Measurements from ENCODE around the gene F12. TPM values are rescaled to one million over a fixed set of nuclear protein-coding genes. Genes with fewer than 3 reads are reported as not detected.

Gene F12
- total RNA-seq, 1 donor from 2014 or later = 4.7 TPM

DNA sequence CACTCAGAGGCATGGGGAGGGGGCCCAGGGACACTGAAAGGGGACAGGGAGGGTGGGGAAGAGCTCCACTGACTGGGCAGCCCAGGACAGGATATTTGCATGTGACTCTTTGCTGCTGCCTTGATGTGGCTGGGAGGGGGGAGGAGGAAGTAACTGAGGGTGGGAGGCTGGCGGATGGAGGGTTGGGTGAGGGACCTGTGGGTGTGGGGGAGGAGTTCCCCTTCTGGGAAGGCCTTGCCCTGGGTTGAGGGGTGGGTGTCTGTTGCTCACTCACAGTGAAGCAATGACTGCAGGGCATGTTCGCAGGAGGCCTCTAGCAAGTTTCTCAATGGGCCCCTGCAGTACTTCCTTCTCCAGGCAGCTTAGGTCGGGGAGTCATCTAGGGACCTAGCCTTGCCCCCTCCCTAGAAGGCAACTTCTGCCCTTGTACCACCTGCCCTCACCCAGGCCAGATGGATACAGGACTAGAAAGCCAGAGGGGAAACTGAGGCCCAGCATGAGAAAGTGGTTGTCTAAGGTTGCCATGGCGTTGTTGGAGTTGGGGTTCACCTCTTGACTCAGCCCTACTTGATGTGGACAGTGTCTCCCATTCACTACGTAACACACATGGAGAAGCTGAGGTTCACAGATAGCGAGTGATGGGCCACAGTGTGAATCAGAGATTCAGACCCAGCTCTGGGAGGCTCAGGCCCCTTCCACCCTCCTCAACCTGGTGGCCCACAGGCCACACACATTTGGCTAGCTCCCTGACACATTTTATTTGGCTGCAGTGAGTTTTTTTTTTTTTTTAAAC is 20.1 kb upstream of the F12 start:
- Mint-ChIP-seq H3K9me3 (ENCODE audit: low read depth) (no peaks in the 10 kb centered on the region), H3K27ac (peak overlapping the region; percentile 56), H3K4me3 (ENCODE audit: low read depth) (no peak overlapping the region), H3K27me3 (peaks cover 1% of the 10 kb centered on the region), H3K36me3 (ENCODE audit: insufficient read depth) (peaks cover 1% of the 10 kb centered on the region), H3K4me1 (ENCODE audit: low read depth) (peaks cover 6% of the 10 kb centered on the region)
- TF ChIP-seq, protein P1, sequence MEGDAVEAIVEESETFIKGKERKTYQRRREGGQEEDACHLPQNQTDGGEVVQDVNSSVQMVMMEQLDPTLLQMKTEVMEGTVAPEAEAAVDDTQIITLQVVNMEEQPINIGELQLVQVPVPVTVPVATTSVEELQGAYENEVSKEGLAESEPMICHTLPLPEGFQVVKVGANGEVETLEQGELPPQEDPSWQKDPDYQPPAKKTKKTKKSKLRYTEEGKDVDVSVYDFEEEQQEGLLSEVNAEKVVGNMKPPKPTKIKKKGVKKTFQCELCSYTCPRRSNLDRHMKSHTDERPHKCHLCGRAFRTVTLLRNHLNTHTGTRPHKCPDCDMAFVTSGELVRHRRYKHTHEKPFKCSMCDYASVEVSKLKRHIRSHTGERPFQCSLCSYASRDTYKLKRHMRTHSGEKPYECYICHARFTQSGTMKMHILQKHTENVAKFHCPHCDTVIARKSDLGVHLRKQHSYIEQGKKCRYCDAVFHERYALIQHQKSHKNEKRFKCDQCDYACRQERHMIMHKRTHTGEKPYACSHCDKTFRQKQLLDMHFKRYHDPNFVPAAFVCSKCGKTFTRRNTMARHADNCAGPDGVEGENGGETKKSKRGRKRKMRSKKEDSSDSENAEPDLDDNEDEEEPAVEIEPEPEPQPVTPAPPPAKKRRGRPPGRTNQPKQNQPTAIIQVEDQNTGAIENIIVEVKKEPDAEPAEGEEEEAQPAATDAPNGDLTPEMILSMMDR (IDR thresholded peaks at IDR 0.05; ENCODE audit: unreplicated experiment) = no peak
- DNase-seq (ENCODE audit: low spot score, unreplicated experiment) = no peak

DNA sequence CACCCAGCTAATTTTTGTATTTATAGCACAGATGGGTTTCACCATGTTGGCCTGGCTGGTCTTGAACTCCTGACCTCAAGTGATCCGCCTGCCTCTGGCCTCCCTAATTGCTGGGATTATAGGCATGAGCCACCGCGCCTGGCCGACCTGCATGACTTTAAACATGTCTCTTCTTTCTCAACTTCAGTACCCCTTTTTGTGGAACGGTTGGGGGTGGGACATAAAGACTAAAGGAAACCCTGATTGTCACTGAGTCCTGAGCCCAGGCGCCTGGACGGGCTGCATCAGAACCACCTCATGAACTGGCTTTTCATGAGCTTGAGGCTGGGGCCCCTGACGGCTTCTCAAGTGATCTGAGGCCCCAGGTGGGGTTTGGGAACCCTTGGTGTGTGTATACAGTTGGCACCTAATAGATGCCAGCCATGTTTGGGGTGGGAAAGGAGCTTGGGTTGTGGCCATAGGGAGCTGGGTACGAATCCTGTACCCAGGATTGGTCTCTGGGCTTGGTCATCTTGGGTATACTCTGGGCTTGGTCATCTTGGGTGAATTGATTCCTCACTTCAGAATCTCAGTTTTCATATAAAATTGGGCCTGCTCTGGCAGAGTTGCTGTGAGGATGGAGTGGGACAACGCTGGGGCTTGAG is 19.3 kb upstream of the F12 start:
- H3K27ac Mint-ChIP-seq = no peak overlapping the region
- no peak overlapping the region for H3K4me3 Mint-ChIP-seq (ENCODE audit: low read depth)
- peaks cover 1% of the 10 kb centered on the region for H3K36me3 Mint-ChIP-seq (ENCODE audit: insufficient read depth)
- DNase-seq (ENCODE audit: low spot score, unreplicated experiment) = no peak
- H3K4me1 Mint-ChIP-seq (ENCODE audit: low read depth) = peaks cover 6% of the 10 kb centered on the region
- H3K27me3 Mint-ChIP-seq = peaks cover 5% of the 10 kb centered on the region
- TF ChIP-seq, protein P1 (IDR thresholded peaks at IDR 0.05; ENCODE audit: unreplicated experiment) = no peak
- no peaks in the 10 kb centered on the region for H3K9me3 Mint-ChIP-seq (ENCODE audit: low read depth)

DNA sequence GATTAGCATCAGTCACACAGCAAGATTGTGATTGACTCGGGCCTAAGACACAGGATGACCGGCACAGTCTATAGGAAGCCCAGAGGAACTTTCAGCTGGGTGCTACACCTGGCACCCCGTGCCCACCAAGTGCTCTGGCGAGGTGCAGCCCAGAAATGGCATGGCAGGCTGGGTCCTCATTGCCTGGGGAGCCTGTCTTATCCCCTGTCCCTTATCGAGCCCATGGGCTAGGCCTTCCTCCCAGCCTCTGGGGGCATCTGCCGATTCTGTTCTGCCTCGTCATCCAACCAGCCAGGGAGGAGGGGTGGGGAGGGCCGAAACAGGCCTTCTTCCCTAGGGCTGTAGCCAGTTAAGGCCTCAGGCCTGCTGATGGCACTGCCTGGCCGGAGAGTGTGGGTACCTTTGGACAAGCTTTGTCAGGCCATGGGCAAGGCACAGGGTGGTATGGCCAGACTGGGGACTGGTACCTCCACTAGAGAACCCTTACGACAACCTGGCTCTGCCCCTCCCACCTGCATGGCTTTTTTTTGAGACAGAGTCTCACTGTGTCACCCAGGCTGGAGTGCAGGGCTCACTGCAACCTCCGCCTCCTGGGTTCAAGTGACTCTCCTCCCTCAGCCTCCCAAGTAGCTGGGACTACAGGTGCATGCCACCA is 18.7 kb upstream of the F12 start:
- H3K27ac Mint-ChIP-seq = peak overlapping the region; percentile 95
- peaks cover 1% of the 10 kb centered on the region for H3K36me3 Mint-ChIP-seq (ENCODE audit: insufficient read depth)
- TF ChIP-seq, protein P1 (IDR thresholded peaks at IDR 0.05; ENCODE audit: unreplicated experiment) = no peak
- H3K27me3 Mint-ChIP-seq = peaks cover 5% of the 10 kb centered on the region
- peaks cover 6% of the 10 kb centered on the region for H3K4me1 Mint-ChIP-seq (ENCODE audit: low read depth)
- DNase-seq (ENCODE audit: low spot score, unreplicated experiment) = no peak
- H3K4me3 Mint-ChIP-seq (ENCODE audit: low read depth) = peak overlapping the region; percentile 81
- H3K9me3 Mint-ChIP-seq (ENCODE audit: low read depth) = no peaks in the 10 kb centered on the region

DNA sequence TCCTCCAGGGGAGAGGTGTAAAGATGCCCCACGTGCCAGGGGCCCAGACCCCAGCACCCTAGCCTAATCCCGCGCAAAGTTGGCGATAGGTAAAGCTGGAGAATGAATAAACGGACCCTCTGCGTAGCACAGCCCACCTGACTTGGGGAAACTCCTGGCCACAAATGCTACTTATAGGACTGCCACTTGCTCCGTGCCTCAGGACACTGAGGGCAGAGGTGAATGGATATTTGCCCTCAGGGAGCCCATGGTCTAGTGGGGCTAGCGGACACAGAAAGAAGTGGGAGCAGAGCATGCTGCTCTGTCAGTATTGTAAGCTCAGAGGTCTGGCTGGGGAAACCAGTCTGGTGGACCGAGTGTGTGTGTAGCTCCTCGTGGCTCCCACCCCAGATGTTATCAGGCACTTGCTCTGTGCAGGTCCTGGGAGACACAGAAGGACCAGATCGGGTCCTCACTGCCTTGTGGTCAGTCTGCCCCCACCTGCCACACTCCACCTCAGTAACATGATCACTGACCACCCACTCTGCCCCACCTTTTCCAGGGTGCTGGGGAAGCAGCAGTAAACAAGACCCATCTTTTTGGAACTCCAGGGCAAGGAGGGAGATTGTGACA is 18.0 kb upstream of the F12 start:
- H3K27me3 Mint-ChIP-seq = peaks cover 5% of the 10 kb centered on the region
- peak overlapping the region; percentile 95 for H3K27ac Mint-ChIP-seq
- H3K9me3 Mint-ChIP-seq (ENCODE audit: low read depth) = no peaks in the 10 kb centered on the region
- TF ChIP-seq, protein P1 (IDR thresholded peaks at IDR 0.05; ENCODE audit: unreplicated experiment) = no peak
- H3K36me3 Mint-ChIP-seq (ENCODE audit: insufficient read depth) = peaks cover 1% of the 10 kb centered on the region
- H3K4me1 Mint-ChIP-seq (ENCODE audit: low read depth) = peaks cover 6% of the 10 kb centered on the region
- DNase-seq (ENCODE audit: low spot score, unreplicated experiment) = no peak
- peak overlapping the region; percentile 81 for H3K4me3 Mint-ChIP-seq (ENCODE audit: low read depth)
